GM21529 (cell line): ENCODE data around the gene PWWP2B.
A peak's percentile ranks its signal among the peaks of the same experiment; 100 is the strongest.

Experiments
- ATAC-seq: cut with Tn5 transposase; IDR thresholded peaks from one replicate; pipeline ENCODE4 v1.9.1; 2021; ENCODE audit not compliant: unreplicated experiment

PWWP2B gene

DNA sequence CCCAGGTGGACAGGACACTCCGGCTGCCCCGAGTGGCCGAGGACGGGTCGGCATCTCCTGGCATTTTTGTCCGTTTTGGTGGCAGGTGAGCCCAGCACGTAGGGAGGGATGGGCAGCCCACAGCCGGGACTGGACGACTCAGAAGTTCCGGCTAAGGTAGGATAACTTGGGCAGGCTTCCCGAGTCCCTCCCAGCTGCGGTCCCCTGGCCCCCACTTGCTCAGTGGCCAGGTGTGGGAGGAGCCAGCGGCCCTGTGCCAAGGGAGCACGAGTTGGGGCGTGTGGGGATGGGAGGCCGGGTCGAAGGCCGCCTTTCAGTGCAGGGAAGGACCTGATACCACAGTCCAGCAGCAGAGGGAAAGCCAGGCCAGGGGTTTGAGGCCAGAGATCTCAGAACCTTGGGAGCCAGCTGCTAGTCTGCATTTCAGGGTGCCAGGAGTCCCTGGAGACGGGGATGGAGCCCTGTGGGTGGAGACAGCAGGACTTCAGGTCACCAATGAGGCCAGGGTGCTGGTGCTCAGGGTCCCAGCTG, 58.5 kb downstream of the PWWP2B start:
- ATAC-seq: no peak

- ATAC-seq: no peak
Measured at GRCh38 chr10:132455986-132456847, 59.2 kb downstream of the PWWP2B start.

DNA sequence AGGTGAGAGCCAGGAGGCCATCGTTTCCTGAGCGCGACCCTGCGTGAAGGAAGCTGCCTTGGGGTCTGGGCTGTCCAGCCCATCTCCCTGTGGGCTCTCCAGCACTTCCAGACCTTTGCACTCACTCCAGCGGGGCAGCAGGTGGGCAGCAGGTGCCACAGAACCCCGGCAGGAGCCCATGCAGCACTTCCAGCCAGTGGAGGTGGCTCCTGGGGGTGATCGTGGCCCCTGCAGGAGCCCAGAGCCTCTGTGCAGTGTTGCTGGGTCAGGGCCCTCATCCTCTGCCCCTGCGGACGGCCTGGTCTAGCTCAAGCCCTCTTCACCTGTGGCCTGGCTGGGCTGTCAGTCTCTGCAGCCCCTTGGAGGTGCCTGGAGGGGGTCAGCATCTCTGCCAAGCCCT, 59.9 kb downstream of the PWWP2B start:
- ATAC-seq: no peak

GRCh38 chr10:132457328-132458070, 60.5 kb downstream of the PWWP2B start:
- ATAC-seq: no peak

- no peak for ATAC-seq
Measured at GRCh38 chr10:132458071-132458585, 61.1 kb downstream of the PWWP2B start.

DNA sequence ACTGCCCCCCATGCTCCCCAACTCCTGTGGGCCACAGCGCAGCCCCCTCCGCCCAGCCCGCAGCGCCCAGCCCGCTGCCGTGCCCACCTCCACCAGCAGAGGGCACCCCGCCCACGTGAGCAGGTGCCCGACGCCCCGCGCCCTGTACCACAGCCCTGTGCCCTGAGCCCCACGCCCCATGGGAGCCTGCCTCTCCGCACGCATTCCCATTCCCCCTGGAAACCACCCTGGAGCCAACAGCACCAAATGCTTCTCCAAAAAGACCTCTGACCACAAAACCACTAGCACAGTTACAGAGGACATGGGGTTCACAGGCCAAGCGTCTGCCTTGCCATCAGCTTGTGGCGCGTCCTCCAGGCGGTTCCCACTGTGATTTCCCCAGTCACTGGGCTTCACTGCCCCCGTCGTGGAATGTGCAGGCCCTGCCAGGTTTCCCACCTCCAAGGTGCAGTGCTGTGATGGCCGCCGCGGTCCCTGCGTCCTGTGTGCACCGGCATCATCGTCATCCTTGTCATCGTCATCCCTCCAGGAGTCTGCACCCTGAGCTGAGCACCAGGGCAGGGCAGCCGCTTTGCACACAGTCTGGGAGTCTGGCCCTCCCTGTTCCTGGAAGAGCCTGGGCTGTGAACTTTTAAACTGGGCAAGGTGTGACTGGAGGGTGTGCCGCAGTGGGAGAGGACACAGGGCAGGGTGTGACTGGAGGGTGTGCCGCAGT, 61.7 kb downstream of the PWWP2B start:
- peak; percentile 55 for ATAC-seq

GRCh38 chr10:132459301-132460003, 62.5 kb downstream of the PWWP2B start:
- no peak for ATAC-seq

GRCh38 chr10:132460071-132460470, 63.1 kb downstream of the PWWP2B start:
- ATAC-seq: no peak

GRCh38 chr10:132460691-132461090, 63.7 kb downstream of the PWWP2B start:
- no peak for ATAC-seq

DNA sequence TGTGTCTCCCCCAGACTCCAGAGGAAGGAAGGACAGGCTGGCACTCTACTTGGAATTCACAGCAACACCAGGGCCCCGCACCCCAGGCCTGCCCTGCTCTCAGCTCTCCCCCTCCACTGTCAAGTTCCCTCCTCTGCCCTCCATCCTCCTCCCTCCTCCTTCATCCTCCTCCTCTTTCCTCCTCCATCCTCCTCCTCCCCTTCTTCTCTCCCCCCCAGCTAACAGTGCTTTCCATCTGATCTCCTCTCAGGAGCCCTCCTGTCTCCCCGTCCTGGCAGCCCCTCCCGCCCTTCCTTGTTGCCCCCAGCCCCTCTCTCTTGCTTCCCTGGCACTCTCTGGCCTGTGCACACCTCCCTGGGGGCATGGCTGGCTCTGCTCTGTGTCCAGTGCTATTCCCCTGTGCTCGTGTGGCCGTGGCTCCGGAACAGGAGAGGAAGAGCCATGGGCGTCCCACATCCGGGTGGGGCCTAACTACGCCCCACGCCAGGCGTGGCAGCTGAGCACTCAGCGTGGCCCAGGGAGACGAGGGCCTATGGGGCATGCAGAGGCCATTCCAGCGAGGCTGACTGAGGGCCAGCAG, 64.2 kb downstream of the PWWP2B start:
- ATAC-seq: no peak

DNA sequence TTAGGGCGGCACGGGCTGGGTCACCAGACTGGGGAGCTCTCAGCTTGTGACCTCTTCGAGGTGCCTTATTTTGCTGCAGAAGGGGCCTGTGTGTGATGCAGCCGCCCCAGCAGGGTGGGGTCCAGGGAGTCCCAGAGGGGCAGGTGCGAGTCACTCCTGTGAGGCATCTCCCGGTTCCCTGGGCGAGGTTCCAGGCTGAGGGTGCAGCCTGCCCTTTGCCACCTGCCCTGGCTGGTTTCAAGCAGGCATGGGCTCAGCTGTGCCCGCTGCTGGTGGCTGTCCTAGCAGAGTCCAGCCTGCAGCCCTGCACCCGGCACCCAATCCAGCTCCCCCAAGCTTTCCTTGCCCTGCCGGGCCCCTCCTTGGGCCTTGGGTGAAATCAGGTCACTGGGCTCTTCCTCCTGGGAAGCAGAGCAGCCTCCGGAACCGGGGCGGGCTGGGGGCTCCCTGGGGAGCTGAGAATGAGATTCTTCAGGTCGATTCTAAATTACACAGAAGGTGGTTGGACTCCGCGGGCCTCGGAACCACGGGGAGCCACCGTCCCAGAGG, 64.8 kb downstream of the PWWP2B start:
- no peak for ATAC-seq

DNA sequence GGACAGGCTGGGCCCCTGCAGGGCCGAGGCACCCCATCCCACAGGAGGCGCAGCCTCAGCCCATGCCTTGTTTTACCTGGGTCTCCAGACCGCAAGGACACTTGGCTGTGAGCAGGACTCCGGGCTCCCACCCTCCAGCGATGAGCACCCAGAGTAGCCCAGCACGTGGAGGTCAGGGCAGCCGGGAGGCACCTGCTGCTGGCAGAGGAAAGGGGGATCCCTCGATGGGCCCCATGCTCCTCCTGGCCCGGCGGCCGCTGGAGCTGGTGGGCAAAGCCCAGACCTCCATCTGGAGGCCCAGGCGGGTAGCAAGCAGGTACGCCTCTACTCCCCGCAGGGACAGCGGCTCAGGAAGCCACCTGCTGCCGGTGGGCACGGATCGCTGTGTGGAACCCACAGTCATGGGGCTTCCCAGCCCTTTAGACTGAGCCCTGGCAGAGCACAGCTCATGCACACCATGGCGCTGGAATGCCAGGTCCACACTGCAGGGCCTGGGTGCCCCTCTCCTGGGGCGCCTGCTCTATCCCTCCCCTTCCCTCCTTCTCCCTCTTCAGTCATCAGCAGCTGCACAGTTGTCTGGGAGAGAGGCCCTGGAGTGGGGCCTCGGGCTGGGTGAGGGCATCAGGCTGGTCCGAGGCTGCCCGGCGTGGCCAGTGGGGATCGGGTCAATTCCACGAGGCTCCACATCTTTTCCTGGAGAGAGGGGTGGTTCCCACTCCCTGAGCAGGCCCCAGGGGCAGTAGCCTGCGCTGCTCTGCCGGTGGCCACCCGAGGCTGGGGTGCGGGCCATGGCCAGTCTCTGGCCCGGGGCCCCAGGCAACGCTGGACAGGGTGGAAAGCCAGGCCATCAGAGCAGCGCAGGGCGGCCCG, 65.7 kb downstream of the PWWP2B start:
- no peak for ATAC-seq

- ATAC-seq: no peak
Measured at GRCh38 chr10:132463333-132464255, 66.6 kb downstream of the PWWP2B start.

DNA sequence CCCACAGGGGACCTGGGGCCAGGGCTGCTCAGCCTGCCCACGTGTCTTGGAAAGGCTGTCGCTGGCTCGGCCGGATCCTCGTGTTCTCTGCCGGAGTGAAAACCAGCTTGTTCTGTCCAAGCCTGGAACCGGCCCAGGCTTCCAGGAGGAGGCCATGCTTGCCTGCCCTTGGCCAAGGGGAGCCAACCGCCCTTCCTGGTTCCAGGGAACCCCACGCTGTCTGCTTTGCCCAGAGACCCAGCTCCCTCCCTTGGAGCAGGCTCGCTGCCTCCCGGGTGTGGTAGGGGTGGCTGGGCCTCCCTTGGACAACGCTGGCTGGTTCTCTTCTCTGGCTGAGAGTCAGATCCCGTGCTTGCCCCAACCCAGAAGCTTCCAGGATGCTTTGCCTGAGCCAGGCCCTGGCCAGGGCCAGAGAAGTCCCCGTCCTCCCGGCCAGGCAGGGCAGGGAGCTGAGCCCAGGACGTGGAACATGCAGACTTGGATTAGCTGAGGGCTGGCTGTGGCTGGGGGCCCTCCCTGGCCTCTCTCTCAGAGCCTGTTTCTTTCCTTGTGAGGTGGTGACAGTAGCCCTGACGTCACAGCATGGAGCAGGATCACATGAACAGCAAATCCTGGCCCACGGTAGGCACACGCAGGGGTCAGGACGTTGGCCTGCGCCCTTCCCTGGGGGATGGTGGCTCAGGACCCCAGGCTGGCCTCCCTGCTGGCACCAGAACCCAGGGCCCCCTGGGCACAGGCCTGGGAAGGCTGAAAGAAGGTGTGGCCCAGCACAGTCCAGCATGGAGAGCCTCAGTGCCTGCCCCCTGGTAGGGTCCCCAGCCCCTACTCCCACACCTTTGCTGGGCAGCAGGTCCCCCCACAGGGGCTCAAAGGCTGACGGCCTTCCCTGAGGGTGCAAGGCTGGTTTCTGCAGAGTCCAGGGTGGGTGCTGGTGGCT, 67.5 kb downstream of the PWWP2B start:
- ATAC-seq: no peak

DNA sequence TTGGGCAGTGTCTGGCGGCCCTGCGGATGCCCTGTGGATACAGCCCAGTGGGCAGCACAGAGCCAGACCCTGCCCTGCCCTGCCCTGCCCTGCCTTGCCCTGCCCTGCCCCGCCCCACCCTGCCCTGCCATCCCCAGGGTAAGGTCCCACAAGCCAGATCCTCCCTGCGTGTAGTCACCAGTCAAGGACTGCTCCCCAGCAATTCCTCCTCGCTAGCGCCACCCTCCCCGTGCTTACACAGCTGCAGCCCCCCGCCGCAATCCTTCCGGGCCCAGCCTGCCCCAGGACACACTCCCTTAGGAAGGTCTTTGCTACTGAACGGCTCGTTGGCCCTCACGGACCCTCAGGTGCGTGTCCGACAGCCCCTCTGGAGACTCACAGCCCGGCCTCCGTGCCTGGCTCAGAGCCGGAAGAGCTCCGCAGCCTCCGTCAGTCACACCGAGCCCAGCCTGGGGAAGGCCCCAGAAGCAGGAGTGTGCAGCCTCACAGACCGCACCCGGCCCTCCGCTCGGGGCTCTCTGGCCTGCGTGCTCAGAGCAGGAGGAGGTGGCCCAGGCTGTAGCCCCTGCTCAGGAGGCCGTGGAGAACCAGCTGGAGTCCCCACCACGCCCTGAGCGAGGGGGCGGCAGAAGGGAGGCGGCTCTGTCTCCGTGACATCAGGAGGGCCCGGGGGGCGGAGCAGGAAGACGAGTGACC, 68.3 kb downstream of the PWWP2B start:
- no peak for ATAC-seq

DNA sequence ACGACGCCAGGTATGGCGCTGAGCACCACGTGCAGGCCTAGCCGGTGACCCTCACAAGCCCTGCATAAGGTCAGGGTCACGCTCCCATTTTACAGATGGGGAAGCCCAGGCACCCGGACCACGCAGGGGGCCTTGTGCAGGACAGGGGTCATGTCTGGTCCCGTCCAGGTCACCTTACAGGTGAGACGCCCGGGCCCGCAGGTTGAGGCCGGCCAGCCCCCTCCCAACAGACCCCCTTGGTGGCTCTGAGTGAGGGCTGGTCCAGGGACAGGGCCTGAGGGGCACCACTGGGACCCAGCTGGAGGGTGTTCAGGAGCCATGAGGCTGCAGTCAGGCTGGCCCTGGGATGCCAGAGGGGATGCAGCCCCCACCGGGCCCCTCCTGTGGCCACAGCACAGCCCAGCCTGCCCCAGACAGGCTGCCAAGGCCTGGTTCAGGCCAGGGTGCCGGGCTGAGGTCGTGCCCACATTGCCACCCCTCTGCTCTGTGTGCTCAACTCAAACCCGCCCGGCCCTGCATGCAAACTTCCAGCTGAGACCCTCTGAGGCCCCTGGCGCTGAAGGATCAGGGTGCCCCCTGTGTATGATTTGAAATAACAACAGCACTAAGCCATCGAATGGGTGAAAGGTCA, 69.0 kb downstream of the PWWP2B start:
- no peak for ATAC-seq
